Measurements from ENCODE around the gene ARHGAP32.

The ARHGAP32 gene

DNA sequence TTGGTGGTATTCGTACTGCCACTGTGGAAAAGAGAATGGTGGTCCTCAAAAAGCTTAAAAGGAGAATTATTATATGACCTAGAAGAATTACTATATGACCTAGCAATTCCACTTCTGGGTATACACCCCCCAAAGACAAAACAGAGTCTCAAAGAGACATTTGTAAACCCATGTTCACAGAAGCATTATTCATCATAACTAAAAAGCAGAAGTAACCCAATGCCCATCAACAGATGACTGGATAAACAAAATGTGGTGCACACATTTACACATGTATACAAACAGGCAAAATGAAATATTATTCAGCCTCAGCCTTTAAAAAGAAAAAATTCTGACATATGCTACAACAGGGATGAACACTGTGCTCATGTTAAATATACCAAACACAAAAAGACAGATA lies 89.4 kb downstream of the ARHGAP32 start:
- no peak for DNase-seq

DNA sequence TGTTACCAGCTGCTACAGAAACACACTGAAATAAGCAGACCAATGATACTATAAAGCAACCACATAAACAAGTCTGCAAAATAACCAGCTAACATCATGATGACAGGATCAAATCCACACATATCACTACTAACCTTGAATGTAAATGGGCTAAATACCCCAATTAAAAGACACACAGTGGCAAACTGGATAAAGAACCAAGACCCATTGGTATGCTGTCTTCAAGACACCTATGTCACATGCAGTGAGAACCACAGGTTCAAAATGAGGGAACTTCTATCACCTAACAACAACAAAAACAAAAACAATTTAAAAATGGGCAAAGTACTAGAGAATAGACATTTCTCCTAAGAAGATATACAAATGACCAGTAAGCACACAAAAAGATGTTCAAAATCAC lies 89.9 kb downstream of the ARHGAP32 start:
- DNase-seq = no peak

DNA sequence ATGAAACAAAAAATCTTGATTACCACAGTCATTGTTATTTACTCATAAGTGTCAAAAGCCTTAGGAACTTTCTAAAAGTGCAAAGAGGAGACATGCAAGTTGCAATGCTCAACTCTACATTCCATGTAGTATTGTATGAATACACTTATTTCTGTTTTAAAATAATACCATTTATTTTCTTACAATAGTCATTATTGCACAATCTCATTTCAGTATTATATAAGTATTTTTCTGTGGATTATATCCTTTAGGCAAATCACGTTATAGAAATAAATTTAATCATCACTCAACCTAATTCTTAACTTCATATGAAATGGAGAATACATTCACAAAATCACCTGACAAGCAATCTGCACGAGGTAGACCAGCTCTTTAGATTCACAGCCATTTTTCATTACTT lies 98.8 kb downstream of the ARHGAP32 start:
- DNase-seq = no peak

DNA sequence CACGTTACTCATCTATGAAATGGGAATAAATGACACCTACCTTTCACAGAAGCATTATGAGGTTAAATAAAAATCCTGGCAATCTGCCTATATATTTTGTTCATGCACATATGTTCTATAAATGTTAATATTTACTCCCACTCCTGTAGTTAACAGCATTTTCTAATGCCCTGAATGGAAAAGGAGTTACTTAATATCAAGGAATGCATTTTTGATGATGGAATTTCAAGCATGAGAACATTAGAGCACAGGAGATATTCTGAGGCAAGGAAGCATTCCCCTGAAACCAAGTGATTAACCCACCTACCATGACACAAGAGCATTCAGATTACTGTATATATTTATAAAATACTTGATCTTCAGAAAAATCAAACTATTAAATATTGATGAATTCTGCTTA lies 102.1 kb downstream of the ARHGAP32 start:
- no peak for DNase-seq

DNA sequence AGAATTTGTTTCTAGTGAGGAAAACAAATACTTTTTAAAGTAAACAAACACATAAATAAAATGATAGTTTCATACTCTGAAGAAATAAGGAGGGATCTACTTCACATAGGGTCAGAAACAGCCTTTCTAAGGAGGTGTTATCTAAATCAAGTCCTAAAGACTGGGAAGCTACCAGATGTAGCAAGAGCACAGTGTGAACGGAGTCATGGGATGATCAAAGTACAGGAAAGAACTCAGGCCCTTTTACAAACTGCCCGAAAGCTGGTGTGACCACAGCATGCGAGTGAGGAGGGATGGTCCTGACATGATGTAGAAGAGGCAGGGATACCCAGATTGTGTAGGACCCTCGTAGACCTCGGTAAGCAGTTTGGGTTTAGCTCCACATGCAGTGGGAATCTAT lies 102.8 kb downstream of the ARHGAP32 start:
- no peak for DNase-seq

DNA sequence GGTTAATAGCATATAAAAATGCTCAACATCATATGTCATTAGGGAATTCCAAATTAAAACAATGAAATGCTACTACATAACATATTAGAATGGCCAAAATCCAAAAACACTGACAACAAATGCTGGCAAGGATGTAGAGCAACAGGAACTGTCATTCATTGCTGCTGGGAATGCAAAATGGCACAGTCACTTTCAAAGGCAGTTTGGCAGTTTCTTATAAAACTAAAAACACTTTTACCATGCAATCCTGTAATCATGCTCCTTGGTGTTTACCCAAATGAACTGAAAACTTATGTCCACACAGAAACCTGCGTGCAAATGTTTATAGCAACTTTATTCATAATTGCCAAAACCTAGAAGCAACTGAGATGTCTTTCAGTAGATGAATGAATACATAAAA lies 105.1 kb downstream of the ARHGAP32 start:
- no peak for DNase-seq

DNA sequence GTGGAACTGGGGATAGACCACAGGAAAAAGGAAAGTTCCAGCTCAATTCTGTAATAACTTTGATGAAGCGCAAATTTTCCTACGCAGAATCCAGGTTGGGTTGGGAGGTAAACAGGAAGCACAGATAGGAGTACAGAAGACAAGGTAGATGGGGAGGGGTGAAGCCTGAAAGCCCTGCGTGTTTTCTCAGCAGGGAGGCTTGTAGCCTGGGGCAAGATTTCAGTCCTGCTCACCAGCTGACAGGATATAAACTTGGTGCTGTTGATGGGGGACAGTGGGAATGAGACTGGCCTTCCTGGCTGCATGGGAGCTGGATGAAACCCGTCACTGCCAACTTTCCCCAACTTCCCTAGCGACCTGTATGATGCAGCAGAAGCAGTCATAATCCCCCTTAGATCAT lies 114.9 kb downstream of the ARHGAP32 start:
- DNase-seq = no peak

DNA sequence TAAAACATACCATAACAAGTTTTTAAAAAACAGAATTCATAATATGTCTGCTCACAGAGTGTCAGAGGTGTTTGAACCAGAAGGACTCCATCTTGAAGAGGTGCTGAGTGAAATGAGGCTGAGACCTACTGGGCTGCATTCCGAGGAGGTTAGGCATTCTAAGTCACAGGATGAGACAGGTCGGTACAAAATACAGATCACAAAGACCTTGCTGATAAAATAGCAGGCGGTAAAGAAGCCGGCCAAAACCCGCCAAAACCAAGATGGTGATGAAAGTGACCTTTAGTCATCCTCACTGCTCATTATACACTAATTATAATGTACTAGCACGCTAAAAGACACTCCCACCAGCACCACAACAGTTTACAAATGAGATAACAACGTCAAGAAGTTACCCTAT lies 116.4 kb downstream of the ARHGAP32 start:
- no peak for DNase-seq

DNA sequence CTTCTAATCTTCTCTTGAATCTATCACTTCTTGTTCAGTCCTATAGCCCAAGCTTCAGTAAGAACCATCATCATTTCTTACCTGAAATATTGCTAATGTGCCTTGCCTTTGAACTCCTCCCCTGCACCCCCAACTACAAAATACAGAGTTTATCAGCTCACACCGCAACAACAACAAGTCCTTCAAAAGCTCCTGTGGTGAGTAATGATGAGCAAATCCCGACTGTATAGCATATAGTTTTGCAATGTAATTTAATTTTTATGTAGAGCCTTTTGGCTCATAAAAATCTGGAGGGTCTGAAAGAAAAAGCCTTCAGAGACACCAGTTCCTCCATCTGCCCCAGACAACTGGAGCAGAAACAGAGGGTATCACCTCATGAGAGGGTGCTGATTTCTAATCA lies 124.7 kb downstream of the ARHGAP32 start:
- DNase-seq = no peak

DNA sequence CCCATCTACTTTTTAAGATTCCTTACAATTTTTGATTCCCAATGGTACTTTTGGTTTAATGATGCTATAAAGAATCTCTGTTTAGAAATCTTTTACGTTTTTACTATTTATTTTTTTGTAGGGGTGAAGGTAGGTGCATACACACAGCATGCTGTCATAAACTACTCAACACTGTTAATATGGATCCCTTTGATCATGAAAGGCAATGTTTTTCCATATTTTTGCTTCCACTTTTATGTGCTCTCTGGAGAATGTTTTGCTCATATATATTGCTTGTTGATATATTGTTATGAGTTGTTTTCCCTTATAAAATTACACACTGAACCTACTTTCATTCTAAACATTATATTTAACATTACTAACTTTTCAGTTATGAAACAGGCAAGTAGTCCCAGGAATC lies 125.9 kb downstream of the ARHGAP32 start:
- no peak for DNase-seq

DNA sequence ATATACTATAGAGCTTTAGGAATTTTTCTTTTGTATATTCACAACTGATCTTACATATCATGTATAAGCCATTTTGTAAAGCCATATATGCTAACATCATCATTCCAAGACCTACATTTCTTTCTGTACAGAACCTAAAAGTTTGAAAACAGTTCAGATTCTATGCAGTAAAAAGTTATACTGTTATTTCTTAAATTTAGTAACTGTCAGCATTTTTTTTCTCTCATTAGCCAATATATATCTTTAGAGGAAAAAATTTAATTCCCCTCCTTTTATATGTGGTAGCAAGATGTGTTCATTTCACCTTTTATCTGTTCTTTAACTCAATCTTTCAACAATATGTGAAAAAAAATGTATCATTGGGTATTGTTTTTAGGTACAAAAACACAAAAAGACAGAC lies 129.0 kb downstream of the ARHGAP32 start:
- no peak for DNase-seq

DNA sequence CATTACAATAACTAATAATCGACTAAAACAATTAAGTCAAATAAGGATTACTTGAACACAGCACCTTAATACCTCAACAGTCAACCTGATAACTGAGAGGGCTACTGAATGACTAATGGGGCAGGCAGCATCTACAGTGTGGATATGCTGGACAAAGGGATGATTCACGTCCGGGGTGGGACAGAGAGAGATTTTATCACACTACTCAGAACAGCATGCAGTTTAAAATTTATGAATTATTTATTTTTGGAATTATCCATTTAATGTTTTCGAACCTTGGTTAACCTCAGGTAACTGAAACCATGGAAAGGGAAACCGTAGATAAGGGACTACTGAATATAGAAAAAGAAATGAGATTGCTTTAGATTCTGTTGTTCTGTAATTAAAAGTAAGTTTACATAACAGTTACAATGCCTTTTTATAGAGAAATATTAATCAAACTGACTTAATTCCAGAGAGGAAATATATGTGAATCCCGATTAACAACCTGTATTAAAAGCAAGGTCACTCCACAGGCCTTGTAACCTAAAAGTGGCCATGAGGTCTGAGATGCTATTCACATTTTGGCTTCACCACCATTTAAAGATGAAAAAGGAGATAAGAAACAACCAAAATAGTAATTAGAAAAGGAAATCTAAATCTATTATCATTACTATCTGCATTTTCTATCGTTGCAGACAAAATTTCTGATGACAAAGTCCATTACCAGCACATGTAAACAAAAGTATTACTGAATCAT lies 130.5 kb downstream of the ARHGAP32 start:
- DNase-seq = no peak

DNA sequence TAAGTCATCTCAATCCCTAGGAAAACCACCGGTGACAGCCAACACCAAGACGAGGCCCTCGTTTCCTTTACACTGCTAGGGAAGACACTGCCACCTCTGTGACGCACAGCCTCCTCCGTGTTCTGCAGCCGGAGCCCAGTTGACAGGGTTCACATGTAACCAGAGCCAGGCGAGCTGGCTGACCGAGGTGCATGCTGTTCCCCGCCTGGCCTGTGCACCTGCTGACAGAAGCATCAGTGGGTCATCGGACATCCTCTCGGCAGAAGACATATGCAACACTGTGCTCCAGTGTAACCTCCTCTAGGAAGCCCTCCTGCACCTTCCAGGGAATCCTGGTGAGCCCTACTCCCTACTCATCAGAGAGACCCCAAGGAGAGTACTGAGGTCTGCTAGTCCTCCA lies 135.2 kb downstream of the ARHGAP32 start:
- no peak for DNase-seq

DNA sequence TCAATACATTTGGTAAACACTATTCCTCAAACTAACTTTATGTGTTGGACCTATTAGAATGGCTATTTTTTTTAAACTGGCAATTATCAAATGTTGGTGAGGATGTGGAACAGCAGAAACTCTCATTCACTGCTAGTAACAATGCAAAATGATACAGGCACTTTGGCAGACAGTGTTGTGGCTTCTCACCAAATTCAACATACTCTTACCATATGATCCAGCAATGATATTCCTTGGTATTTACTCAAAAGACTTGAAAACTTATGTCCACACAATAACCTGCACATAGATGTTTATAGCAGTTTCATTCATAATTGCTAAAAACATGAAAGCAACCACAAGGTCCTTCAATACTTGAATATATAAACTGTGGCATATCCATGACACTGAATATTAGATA lies 136.9 kb downstream of the ARHGAP32 start:
- DNase-seq = no peak

DNA sequence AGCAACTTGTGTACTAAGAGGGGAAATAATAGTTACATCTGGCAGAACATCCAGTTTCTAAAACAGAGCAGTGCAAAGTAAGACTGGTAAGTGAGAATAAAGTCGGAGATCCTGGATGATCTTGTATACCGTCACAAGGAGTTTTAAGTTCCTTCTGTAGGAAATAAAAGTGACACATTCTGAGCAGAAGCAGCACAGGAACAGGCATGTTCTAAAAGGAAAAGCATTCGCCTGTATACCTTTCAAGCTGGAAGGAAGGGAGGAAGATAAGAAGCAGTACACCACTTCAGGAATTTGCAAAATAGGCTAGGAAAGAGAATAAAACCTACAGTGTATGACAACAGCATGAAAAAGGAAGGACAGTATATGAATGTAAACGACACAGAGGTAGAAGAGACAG lies 143.2 kb downstream of the ARHGAP32 start:
- DNase-seq = no peak

DNA sequence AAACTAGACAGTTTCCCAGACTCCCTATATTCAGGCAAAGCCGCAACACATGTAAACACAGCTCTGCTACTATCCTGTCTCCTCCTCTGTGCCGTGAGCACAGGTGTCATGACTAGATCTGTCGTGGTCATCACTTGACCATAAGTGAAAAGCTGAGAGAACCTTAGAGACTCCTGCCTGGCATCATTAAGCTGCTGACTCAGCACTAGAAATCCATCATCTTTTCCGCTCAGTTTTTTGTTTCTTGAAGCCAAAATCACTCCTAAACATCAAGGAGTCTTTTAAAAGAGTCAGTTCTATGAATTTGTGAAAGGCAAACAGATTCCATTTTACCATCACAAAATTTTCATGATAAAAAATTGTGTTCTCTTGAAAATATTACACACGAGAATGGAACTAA lies 147.0 kb downstream of the ARHGAP32 start:
- no peak for DNase-seq

DNA sequence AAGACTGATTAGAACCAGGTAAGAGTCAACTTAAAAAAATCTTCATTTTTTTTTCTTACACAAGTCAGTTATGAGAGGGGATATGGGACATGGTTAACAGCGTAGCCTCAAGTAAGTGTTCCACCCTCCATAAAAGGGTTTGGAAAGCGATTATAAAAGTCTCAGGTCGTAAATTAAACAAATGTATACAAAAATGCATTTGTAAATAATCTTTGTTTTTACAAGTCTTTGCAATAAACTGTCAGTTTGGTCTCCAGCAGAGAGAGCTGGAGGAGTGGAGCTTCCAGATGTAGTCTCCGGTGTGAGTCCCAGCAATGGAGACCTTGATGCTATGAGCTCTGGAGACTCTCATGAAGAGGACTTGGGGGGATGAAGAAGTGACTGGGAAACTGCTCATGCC lies 149.6 kb downstream of the ARHGAP32 start:
- no peak for DNase-seq

DNA sequence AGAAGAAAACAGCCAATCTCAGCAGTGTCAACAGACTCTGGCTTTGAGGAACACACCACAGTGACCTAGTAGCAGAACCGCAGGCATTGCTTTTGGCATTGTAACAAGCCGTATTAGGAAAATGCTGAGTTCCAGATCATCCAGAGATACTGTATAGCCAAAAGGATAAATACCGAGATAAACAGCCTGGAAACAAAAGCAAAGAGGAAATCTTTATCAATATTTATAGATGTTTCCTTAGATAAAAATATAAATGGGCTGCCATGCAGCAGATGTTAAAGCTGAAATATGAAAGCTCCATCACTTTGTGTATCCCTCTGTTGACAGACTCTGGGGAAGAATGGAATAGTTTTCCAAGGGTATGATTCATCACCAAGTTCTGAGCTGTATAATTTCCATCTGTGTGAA lies 150.5 kb downstream of the ARHGAP32 start:
- no peak for DNase-seq

DNA sequence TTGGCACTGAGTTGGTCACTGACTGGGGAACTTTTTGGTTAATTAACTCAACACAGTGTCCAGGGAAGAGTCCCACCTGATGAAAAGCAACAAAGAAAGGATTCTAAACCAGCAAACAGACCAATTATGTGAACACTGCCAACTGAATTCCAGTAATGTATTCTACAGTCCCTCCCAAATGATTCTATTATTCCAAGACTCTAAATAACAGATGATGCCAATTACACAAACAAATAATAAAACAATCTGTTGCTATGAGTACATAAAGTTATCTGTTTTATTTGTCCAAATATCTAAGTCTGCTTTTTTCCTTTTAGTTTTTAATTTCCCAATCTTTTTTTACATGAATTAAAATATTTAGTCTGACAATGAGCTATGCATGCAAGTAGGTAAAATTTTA lies 151.2 kb downstream of the ARHGAP32 start:
- DNase-seq = no peak

DNA sequence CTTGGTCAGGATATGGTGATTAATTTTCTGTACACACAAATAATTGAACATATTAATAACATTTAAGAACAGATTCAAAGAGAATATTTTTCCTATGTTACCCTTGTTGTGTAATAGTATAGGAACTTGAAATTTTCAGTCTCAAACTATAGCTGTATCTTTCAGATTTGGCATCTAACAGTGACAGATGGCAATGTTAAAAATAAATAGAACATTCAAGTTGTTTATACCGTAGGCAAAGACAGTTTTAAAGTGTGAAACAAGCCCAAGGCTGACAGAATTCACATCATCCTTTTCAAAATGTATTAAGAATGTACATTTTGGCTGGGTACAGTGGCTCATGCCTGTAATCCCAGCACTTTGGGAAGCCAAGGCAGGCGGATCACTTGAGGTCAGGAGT lies 156.9 kb downstream of the ARHGAP32 start:
- no peak for DNase-seq

DNA sequence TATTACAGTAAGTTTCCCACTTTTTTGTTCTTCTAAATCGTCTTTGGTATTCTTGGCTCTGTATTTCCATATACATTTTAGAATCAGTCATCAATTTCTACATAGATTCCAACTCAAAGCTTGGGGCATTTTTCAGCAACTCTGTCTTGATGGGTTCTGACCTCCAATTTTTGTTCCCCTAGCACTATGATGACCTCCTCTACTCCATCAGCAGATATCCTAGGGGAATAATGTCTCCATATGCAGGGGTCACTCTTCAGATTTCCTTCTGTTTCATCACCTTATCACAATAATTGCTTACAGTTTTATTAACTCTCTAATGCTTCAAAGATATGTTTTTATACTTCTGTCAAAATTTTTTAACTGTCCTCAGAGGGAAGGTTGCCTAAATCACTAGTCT lies 158.1 kb downstream of the ARHGAP32 start:
- DNase-seq = no peak

DNA sequence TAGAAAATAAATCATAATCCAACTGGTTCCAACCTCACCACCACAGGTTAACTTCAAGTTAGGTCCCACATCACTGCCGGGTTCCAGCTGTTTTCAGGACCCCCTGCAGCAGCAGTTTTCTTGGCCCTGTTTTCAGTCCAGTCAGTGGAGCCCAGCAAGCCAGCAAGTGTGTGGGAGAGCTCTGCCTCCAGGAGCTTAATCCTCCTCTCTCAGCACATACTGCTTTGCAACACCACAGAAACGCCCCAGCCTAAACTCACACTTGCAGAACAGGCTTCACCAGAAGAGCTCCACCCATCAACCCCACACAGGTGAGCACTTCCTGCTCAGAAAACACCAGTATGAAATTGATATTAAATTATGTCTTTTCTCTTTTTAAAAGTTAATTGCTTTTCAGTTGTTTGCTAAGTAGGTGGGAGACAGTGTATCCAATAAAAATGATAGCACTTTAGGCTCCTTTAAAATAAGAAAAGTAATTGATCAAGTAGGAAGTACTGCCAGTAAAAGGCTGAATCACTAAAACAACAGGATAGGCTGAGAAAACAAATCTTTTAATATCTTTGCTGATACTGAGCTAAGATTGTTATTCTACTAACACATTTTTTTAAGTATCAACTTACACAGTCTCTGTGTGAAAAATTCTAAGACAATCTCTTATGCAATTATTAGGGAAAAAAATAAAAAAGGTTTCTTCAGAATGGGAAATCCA lies 168.0 kb downstream of the ARHGAP32 start:
- peak; percentile 35 for DNase-seq

DNA sequence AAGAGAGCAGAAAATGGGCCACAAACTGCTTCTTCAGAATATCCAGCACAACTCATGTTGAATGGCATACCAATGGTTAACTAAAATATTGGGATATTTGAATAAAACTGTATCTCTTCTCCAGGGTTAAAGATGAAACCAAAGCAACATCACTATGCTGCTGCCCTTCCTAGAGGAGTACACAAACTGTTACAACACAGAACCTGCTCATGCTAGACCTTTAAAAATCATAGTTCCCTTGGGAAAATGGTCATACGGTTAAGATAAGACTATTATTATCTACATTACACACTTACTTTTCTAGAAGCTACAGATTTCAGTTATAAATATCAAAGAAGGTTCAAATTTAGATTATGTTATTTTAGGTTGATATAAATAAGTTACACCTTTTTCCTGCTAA lies 170.8 kb downstream of the ARHGAP32 start:
- no peak for DNase-seq

DNA sequence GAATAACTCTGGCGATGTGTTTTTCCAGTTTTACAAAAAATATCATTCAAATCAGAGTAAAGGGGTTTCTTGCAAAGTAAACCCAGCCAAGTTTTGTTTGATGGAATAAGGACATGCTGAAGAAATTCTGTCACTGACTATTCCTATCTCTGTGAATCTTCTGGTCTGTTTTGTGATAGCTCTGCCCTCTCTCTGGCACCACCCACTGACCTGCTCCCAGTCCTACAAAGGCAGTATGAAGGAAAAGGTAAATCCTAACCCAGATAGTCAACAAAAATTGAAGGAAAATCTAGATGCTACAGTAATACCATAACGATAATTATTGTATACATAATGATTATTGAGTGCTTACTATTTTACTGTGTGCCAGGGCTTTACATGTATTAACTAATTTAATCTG lies 173.1 kb downstream of the ARHGAP32 start:
- no peak for DNase-seq

DNA sequence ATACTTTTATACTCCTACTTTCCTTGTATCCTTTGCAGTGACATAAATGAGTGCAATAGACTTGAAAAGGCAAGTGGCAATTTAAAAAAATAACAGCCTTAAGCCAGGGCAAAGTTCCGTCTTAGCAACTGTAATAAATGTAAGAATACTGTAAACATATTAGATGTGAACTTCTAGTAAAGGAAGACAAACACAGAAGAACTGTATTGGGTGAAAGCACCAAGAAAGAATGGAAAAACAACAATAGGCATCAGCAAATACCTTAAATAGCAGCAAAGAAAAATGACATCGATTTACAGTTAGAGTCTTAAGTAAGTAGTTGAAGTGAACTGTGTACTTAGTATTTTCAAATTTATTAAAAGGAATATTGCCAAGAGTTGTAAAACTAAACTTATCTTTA lies 174.0 kb downstream of the ARHGAP32 start:
- no peak for DNase-seq
